ENCODE measurements around the gene SCIMP.

SCIMP gene

GRCh38 chr17:5203908-5204294, 30.8 kb downstream of the SCIMP start:
- no peak for TF ChIP-seq CTCF (IDR thresholded peaks at IDR 0.05; ENCODE audit: control insufficient read depth, insufficient read depth, low read depth, low read length, missing control alignments)
- peak; percentile 38 for DNase-seq (ENCODE audit: low read depth)
- no peak overlapping the region for H3K4me3 ChIP-seq (ENCODE audit: control insufficient read depth, low read depth, low read length)

- no peak overlapping the region for H3K4me3 ChIP-seq (ENCODE audit: control insufficient read depth, low read depth, low read length)
- no peak for DNase-seq (ENCODE audit: low read depth)
Measured at GRCh38 chr17:5203178-5203907, 31.3 kb downstream of the SCIMP start.

GRCh38 chr17:5201011-5201410, 33.6 kb downstream of the SCIMP start:
- DNase-seq (ENCODE audit: low read depth), result no peak
- no peak for TF ChIP-seq CTCF (IDR thresholded peaks at IDR 0.05; ENCODE audit: control insufficient read depth, insufficient read depth, low read depth, low read length, missing control alignments)
- no peak overlapping the region for H3K4me3 ChIP-seq (ENCODE audit: control insufficient read depth, low read depth, low read length)

More at GRCh38 chr17:5203178-5203907, 31.3 kb downstream of the SCIMP start:
- no peak for TF ChIP-seq CTCF (IDR thresholded peaks at IDR 0.05; ENCODE audit: control insufficient read depth, insufficient read depth, low read depth, low read length, missing control alignments)

DNA sequence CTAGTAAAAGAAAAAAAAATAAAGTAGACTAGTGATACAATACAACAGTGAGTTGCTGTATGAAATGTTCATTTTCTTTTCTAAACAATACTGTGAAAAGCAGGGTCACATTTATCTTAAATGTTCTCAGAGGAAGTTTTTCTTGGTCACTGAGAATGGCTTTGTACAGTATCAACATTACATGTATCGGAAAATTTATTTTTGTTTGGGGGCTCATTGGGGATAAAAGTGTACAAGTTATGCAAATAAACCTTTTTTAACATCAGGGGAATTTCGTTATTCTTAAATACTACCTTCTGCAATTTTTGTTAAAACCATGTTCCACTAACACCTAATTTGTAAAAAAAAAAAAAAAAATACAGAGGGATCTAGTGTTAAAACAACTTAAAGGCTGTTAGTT, 34.3 kb downstream of the SCIMP start:
- no peak for DNase-seq (ENCODE audit: low read depth)
- no peak overlapping the region for H3K4me3 ChIP-seq (ENCODE audit: control insufficient read depth, low read depth, low read length)
- TF ChIP-seq CTCF (IDR thresholded peaks at IDR 0.05; ENCODE audit: control insufficient read depth, insufficient read depth, low read depth, low read length, missing control alignments), result no peak

- no peak overlapping the region for H3K4me3 ChIP-seq (ENCODE audit: control insufficient read depth, low read depth, low read length)
- DNase-seq (ENCODE audit: low read depth), result no peak
- TF ChIP-seq CTCF (IDR thresholded peaks at IDR 0.05; ENCODE audit: control insufficient read depth, insufficient read depth, low read depth, low read length, missing control alignments), result no peak
Measured at GRCh38 chr17:5198472-5198871, 36.2 kb downstream of the SCIMP start.

DNA sequence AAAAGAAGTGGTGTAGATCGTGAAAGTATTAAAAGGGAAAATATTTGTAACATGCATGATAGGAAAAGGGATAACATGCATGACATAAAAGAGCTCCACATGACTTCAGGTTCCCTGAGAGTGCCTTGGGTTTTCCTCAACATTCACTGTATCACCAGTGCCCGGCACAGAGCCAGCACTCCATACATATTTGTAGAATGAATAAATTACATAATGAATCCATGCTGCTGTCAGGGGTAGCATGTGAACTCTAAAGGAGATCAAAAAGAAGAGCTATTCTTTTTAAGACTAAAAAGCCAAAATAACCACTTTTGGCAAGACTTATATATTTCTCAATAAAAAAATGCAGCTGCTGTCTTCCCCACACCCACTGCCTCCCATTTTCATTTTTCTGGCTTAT, 40.3 kb downstream of the SCIMP start:
- no peak for TF ChIP-seq CTCF (IDR thresholded peaks at IDR 0.05; ENCODE audit: control insufficient read depth, insufficient read depth, low read depth, low read length, missing control alignments)
- DNase-seq (ENCODE audit: low read depth), result peak; percentile 55
- H3K4me3 ChIP-seq (ENCODE audit: control insufficient read depth, low read depth, low read length), result no peak overlapping the region

Measured in AG09309 (cell line).